ENCODE measurements around the gene COQ4.
A peak's percentile ranks its signal among the peaks of the same experiment; 100 is the strongest.
"Not testable (repeated sequence)": the region's sequence is repeated elsewhere in the genome, so short reads cannot be mapped to it uniquely, and the experiment has no call there.

COQ4 gene

GRCh38 chr9:128322404-128323211 is at the start of gene COQ4, which contains the start of gene TRUB2:
Gene COQ4, plus strand, starts transcription at chr9:128322839. Its CDS starts 20 bp downstream, at chr9:128322859.
Gene TRUB2, minus strand, starts transcription at chr9:128322447. Its CDS starts 39 bp downstream, at chr9:128322408.
- peak; percentile 95 for DNase-seq (ENCODE audit: low spot score)

- no peak for DNase-seq (ENCODE audit: low spot score)
Observed at GRCh38 chr9:128274245-128274644, 48.4 kb upstream of the COQ4 start.

- peak; percentile 63 for DNase-seq (ENCODE audit: low spot score)
Observed at GRCh38 chr9:128275198-128276007, 47.2 kb upstream of the COQ4 start, which contains the start of gene GOLGA2. Gene GOLGA2, minus strand, starts transcription at chr9:128276007. Its CDS starts 31 bp downstream, at chr9:128275976.

GRCh38 chr9:128276008-128276573 is 46.5 kb upstream of the COQ4 start, which contains the start of gene SWI5:
Gene SWI5, plus strand, starts transcription at chr9:128276276.
- DNase-seq (ENCODE audit: low spot score): peak; percentile 100

- DNase-seq (ENCODE audit: low spot score): peak; percentile 53
Observed at GRCh38 chr9:128276574-128277270, 45.9 kb upstream of the COQ4 start.

- DNase-seq (ENCODE audit: low spot score): not testable (repeated sequence)
Observed at GRCh38 chr9:128279088-128280073, 43.3 kb upstream of the COQ4 start.

GRCh38 chr9:128280084-128280622 is 42.5 kb upstream of the COQ4 start:
- DNase-seq (ENCODE audit: low spot score): no peak

- DNase-seq (ENCODE audit: low spot score): peak; percentile 40
Observed at GRCh38 chr9:128282500-128282899, 40.1 kb upstream of the COQ4 start.

GRCh38 chr9:128285033-128285784 is 37.4 kb upstream of the COQ4 start:
- DNase-seq (ENCODE audit: low spot score): no peak

GRCh38 chr9:128286440-128286839 is 36.2 kb upstream of the COQ4 start:
- DNase-seq (ENCODE audit: low spot score): peak; percentile 15

GRCh38 chr9:128288273-128289004 is 34.2 kb upstream of the COQ4 start:
- DNase-seq (ENCODE audit: low spot score): no peak

- DNase-seq (ENCODE audit: low spot score): no peak
Observed at GRCh38 chr9:128292009-128292408, 30.6 kb upstream of the COQ4 start.

- DNase-seq (ENCODE audit: low spot score): no peak
Observed at GRCh38 chr9:128293091-128293490, 29.5 kb upstream of the COQ4 start.

- DNase-seq (ENCODE audit: low spot score): no peak
Observed at GRCh38 chr9:128294142-128294541, 28.5 kb upstream of the COQ4 start.

GRCh38 chr9:128296340-128297220 is 26.1 kb upstream of the COQ4 start:
- no peak for DNase-seq (ENCODE audit: low spot score)

- DNase-seq (ENCODE audit: low spot score): no peak
Observed at GRCh38 chr9:128297221-128297773, 25.3 kb upstream of the COQ4 start.

Data from AG08395 (cell line).